ENCODE measurements around the gene NDUFB4. TPM values are rescaled to one million over a fixed set of nuclear protein-coding genes. Genes with fewer than 3 reads are reported as not detected.

The NDUFB4 gene
- total and polyA plus RNA-seq, 4 donors = 84.4 to 191 (median 137) TPM

DNA sequence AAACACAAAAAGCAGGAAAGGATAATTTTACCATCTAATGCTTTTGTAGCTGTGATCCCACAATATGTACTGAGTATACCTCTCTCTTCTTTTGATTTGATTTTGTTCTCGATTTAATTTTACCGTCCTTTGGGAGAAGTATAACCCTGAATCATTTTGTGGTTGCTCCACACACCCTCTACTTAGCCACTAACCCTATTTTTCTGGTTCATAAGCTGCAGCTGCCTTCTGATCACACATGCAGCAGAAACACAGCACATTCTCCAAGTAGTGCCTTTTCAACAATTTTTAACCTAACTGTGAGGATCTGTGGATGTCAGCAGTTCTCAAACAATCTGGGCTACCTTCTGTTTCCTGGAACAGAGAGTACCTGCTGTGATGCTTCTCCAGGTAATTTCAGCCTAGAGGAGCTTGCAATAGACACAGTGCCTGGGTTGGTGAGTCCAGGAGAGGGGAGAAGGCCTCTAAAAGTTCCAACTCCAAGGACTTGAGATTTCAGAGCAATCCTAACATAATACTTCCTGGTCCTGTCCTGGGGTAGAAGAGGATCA lies 45.6 kb downstream of the NDUFB4 start:
- ATAC-seq (ENCODE audit: low FRiP score) (no peak), DNase-seq (no peak)
- H3K4me3 ChIP-seq (ENCODE audit: low read length in 2 of 2) = no peak overlapping the region
- no peaks in the 10 kb centered on the region for H3K4me1 ChIP-seq (ENCODE audit: control insufficient read depth in 1 of 2, insufficient read depth in 2 of 2, low read length in 2 of 2)
- intact Hi-C loops (cut with DNase I) = no loop called here
- H3K27ac ChIP-seq (ENCODE audit: low read depth in 1 of 2, low read length in 2 of 2) = no peak overlapping the region
- no peaks in the 10 kb centered on the region for H3K36me3 ChIP-seq (ENCODE audit: control insufficient read depth in 1 of 2, insufficient read depth in 2 of 2, low read length in 1 of 2)
- no peaks in the 10 kb centered on the region for H3K9me3 ChIP-seq (ENCODE audit: control insufficient read depth, low read length)
- 94% methylated on average over 2 of the region's 2 CpGs for WGBS, 2 donors
- no peaks in the 10 kb centered on the region for H3K27me3 ChIP-seq (ENCODE audit: control insufficient read depth in 1 of 2, insufficient read depth in 2 of 2, low read length in 1 of 2)

GRCh38 chr3:120642368-120642948 lies 46.3 kb downstream of the NDUFB4 start:
- 69 to 76% methylated on average over 4 of the region's 4 CpGs for WGBS, 2 donors
- no peak overlapping the region for H3K4me3 ChIP-seq (ENCODE audit: low read length in 2 of 2)
- no peak for ATAC-seq (ENCODE audit: low FRiP score)
- intact Hi-C loops (cut with DNase I) = no loop called here
- no peak for DNase-seq
- no peaks in the 10 kb centered on the region for H3K4me1 ChIP-seq (ENCODE audit: control insufficient read depth in 1 of 2, insufficient read depth in 2 of 2, low read length in 2 of 2)
- no peaks in the 10 kb centered on the region for H3K36me3 ChIP-seq (ENCODE audit: control insufficient read depth in 1 of 2, insufficient read depth in 2 of 2, low read length in 1 of 2)
- no peaks in the 10 kb centered on the region for H3K9me3 ChIP-seq (ENCODE audit: control insufficient read depth, low read length)
- H3K27me3 ChIP-seq (ENCODE audit: control insufficient read depth in 1 of 2, insufficient read depth in 2 of 2, low read length in 1 of 2) = no peaks in the 10 kb centered on the region
- no peak overlapping the region for H3K27ac ChIP-seq (ENCODE audit: low read depth in 1 of 2, low read length in 2 of 2)

DNA sequence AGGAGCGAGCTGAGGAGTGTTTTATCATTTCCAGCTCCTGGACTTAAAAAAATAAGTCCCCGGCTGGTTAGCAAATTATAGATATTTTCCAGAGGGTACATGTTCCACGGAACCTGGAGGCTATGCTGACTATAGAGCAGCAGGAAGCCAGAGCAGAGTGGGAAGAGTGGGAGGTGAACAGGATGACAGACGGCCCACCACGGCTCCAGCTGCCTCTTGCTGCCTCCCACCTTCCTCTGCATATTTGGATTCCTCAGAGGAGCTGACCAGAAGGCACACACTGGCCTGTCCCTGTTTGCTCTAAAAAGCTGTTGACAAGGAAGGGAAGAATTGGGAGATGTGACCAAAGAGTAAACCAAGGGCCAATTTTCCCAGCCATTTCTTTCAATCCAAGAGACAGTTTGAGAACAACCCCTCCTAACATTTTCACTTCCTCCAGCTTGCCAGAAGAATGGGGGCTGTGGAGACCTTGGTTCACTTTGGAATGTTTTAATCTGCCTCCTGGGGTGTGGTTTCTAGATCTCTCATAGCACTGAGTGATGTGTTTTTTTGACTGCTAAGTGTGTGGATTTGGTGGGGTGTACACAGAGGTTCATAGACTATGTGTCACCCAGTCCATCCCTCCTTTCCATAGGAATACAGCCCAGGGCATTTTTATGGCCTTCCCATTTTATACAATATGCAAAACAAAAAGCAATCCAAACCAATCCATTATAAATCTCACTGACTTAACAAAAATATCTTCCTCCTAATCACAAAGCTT lies 49.1 kb downstream of the NDUFB4 start:
- ATAC-seq (ENCODE audit: low FRiP score) = no peak
- Histone ChIP-seq H3K27me3 (ENCODE audit: control insufficient read depth in 1 of 2, insufficient read depth in 2 of 2, low read length in 1 of 2) (no peaks in the 10 kb centered on the region), H3K36me3 (ENCODE audit: control insufficient read depth in 1 of 2, insufficient read depth in 2 of 2, low read length in 1 of 2) (no peaks in the 10 kb centered on the region), H3K4me1 (ENCODE audit: control insufficient read depth in 1 of 2, insufficient read depth in 2 of 2, low read length in 2 of 2) (no peaks in the 10 kb centered on the region), H3K27ac (ENCODE audit: low read depth in 1 of 2, low read length in 2 of 2) (no peak overlapping the region), H3K9me3 (ENCODE audit: control insufficient read depth, low read length) (no peaks in the 10 kb centered on the region), H3K4me3 (ENCODE audit: low read length in 2 of 2) (no peak overlapping the region)
- intact Hi-C loops (cut with DNase I) = no loop called here
- no peak for DNase-seq
- WGBS, 2 donors = 32 to 35% methylated on average over 5 of the region's 5 CpGs

- H3K27me3 ChIP-seq (ENCODE audit: control insufficient read depth in 1 of 2, insufficient read depth in 2 of 2, low read length in 1 of 2) = no peaks in the 10 kb centered on the region
- ATAC-seq (ENCODE audit: low FRiP score) = no peak
- H3K4me1 ChIP-seq (ENCODE audit: control insufficient read depth in 1 of 2, insufficient read depth in 2 of 2, low read length in 2 of 2) = no peaks in the 10 kb centered on the region
- no peak overlapping the region for H3K4me3 ChIP-seq (ENCODE audit: low read length in 2 of 2)
- intact Hi-C loops (cut with DNase I) = no loop called here
- H3K27ac ChIP-seq (ENCODE audit: low read depth in 1 of 2, low read length in 2 of 2) = no peak overlapping the region
- no peaks in the 10 kb centered on the region for H3K36me3 ChIP-seq (ENCODE audit: control insufficient read depth in 1 of 2, insufficient read depth in 2 of 2, low read length in 1 of 2)
- no peak for DNase-seq
- 29 to 33% methylated on average over 5 of the region's 5 CpGs for WGBS, 2 donors
- no peaks in the 10 kb centered on the region for H3K9me3 ChIP-seq (ENCODE audit: control insufficient read depth, low read length)
Measured at GRCh38 chr3:120646771-120647432, 50.8 kb downstream of the NDUFB4 start.

DNA sequence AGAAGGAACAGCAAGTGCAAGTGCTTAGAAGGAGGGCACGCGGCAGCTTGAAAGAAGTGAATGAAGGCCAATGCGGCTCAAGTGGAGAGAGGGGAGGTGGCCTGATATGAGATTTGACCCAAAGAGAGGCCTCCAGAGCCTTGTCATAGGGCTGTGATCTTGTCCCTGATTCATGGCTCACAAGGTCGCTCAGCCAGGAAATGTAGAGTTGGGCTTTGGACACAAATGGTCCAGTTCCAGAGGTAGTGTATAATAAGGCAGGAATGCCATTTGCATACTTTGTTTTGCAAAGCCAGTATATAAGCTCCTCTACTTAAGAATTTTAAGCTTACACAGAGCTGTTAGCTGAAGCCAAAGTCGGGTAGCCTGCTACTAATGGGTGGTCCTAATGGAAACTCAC lies 52.2 kb downstream of the NDUFB4 start:
- Histone ChIP-seq H3K36me3 (ENCODE audit: control insufficient read depth in 1 of 2, insufficient read depth in 2 of 2, low read length in 1 of 2) (no peaks in the 10 kb centered on the region), H3K4me3 (ENCODE audit: low read length in 2 of 2) (no peak overlapping the region), H3K9me3 (ENCODE audit: control insufficient read depth, low read length) (no peaks in the 10 kb centered on the region), H3K27ac (ENCODE audit: low read depth in 1 of 2, low read length in 2 of 2) (no peak overlapping the region), H3K4me1 (ENCODE audit: control insufficient read depth in 1 of 2, insufficient read depth in 2 of 2, low read length in 2 of 2) (no peaks in the 10 kb centered on the region), H3K27me3 (ENCODE audit: control insufficient read depth in 1 of 2, insufficient read depth in 2 of 2, low read length in 1 of 2) (no peaks in the 10 kb centered on the region)
- DNase-seq = no peak
- WGBS, 2 donors = 91 to 94% methylated on average over 5 of the region's 5 CpGs
- no peak for ATAC-seq (ENCODE audit: low FRiP score)
- intact Hi-C loops (cut with DNase I) = no loop called here

DNA sequence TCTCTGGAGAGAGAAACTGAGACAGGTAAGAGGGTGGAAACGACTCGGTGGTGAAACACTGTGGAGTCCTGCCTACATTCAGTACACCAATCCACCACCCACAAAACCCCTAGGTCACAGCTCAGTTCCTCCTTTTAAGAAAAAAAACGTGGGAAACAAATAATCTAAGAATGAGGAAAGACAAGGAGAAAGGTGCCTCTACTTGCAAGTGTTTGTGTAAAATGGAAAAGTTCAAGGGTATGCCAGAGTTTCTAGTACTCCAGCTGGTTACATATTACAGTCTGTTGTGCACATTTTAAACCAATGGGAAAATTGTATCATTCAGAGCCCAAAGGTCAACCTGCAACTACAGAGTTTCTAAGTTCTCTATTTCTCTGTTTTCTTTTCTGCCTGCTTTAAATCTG lies 53.7 kb downstream of the NDUFB4 start:
- no peaks in the 10 kb centered on the region for H3K4me1 ChIP-seq (ENCODE audit: control insufficient read depth in 1 of 2, insufficient read depth in 2 of 2, low read length in 2 of 2)
- no peaks in the 10 kb centered on the region for H3K27me3 ChIP-seq (ENCODE audit: control insufficient read depth in 1 of 2, insufficient read depth in 2 of 2, low read length in 1 of 2)
- DNase-seq (no peak), ATAC-seq (ENCODE audit: low FRiP score) (no peak)
- 75% methylated on average over 3 of the region's 3 CpGs for WGBS, 2 donors
- H3K27ac ChIP-seq (ENCODE audit: low read depth in 1 of 2, low read length in 2 of 2) = no peak overlapping the region
- H3K36me3 ChIP-seq (ENCODE audit: control insufficient read depth in 1 of 2, insufficient read depth in 2 of 2, low read length in 1 of 2) = no peaks in the 10 kb centered on the region
- intact Hi-C loops (cut with DNase I) = no loop called here
- H3K4me3 ChIP-seq (ENCODE audit: low read length in 2 of 2) = no peak overlapping the region
- no peaks in the 10 kb centered on the region for H3K9me3 ChIP-seq (ENCODE audit: control insufficient read depth, low read length)

- intact Hi-C loops (cut with DNase I) = no loop called here
Measured at GRCh38 chr3:120650311-120650710, 54.2 kb downstream of the NDUFB4 start.

More at GRCh38 chr3:120650311-120650710, 54.2 kb downstream of the NDUFB4 start:
- DNase-seq = no peak
- no peaks in the 10 kb centered on the region for H3K27me3 ChIP-seq (ENCODE audit: control insufficient read depth in 1 of 2, insufficient read depth in 2 of 2, low read length in 1 of 2)
- H3K9me3 ChIP-seq (ENCODE audit: control insufficient read depth, low read length) = no peaks in the 10 kb centered on the region
- no peaks in the 10 kb centered on the region for H3K36me3 ChIP-seq (ENCODE audit: control insufficient read depth in 1 of 2, insufficient read depth in 2 of 2, low read length in 1 of 2)
- no peak for ATAC-seq (ENCODE audit: low FRiP score)
- H3K4me1 ChIP-seq (ENCODE audit: control insufficient read depth in 1 of 2, insufficient read depth in 2 of 2, low read length in 2 of 2) = no peaks in the 10 kb centered on the region
- H3K27ac ChIP-seq (ENCODE audit: low read depth in 1 of 2, low read length in 2 of 2) = no peak overlapping the region
- WGBS, 2 donors = 91% methylated on average over 2 of the region's 2 CpGs
- H3K4me3 ChIP-seq (ENCODE audit: low read length in 2 of 2) = no peak overlapping the region

Data from aorta (tissue), 5 donors.